ENCODE data around the gene OR51D1.

- TF ChIP-seq POLR2AphosphoS5 (IDR thresholded peaks at IDR 0.05; ENCODE audit: low read depth, low read length), result no peak
- no peak for TF ChIP-seq TAF1 (IDR thresholded peaks at IDR 0.05; ENCODE audit: borderline replicate concordance, insufficient read depth, low read length)
- TF ChIP-seq REST (IDR thresholded peaks at IDR 0.05; ENCODE audit: insufficient read depth in 1 of 2, low read depth in 2 of 2, low read length in 2 of 2), result no peak
Observed at GRCh38 chr11:4611986-4612385, 25.3 kb upstream of the OR51D1 start.

Measured in PFSK-1 (cell line).